RWPE1 (cell line): Measurements from ENCODE around the gene PTGES2.

Experiments
- CTCF ChIA-PET: fragments of 350-600 bp; sonication (Branson Sonifier 250); formaldehyde crosslinking; extraction: SDS; loops from one replicate; lab custom pipeline; 2021; lab: Yijun Ruan, JAX
- POLR2A ChIA-PET: fragments of 400-600 bp; formaldehyde crosslinking; extraction: SDS; loops from one replicate; lab custom pipeline; 2020; ENCODE audit warnings: antibody characterized with exemption; ENCODE audit not compliant: low non-redundant PET; lab: Yijun Ruan, JAX
- DNase-seq: peaks from one replicate; pipeline ENCODE4 v3.0.0; 2012; ENCODE audit warnings: low spot score
- H3K27ac ChIP-seq: fragments of 450-650 bp; 2 replicates; pipeline ENCODE4 v1.5.1; 2017
- TF ChIP-seq, protein P1 (sequence below): fragments of 450-650 bp; conservative IDR thresholded peaks from 2 replicates; pipeline ENCODE4 v1.5.1; 2017; ENCODE audit warnings: low read depth, mild to moderate bottlenecking

PTGES2 gene

DNA sequence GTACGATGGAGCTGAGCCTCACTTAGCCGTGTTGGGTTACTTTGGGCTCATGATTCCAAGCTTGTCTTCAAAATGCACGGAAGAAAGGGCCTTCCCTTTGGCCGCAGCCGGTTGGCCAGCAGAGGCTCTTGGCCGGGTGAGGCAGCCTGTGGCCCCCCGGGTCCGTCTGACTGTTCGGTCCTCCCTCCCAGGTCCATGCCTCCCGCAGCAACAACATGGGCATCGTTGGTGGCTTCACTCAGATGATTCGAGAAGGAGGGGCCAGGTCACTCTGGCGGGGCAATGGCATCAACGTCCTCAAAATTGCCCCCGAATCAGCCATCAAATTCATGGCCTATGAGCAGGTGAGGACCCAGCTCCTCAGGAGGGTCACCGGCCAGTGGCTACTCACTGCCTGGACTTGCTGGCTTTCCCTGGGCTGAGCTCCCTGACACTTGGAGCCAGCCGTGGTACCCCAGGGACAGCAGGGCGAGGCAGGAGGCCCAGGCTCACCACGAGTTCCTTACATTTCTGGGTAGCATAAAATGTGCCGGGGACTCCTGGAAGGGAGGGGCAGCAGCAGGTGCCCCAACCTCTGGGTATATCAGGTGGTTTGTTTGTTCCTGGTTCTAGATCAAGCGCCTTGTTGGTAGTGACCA lies 21.9 kb downstream of the PTGES2 start:
- no peak for DNase-seq
- H3K27ac ChIP-seq: peak overlapping the region; percentile 37; the same call in 1 of the 2 replicates
- ChIA-PET CTCF (interaction anchor here (6.6 kb wide), 1 partner anchor 12 kb away, joined by 51 read pairs; no protein-coding TSS in a partner anchor), POLR2A (no interaction called here)
- TF ChIP-seq, protein P1, sequence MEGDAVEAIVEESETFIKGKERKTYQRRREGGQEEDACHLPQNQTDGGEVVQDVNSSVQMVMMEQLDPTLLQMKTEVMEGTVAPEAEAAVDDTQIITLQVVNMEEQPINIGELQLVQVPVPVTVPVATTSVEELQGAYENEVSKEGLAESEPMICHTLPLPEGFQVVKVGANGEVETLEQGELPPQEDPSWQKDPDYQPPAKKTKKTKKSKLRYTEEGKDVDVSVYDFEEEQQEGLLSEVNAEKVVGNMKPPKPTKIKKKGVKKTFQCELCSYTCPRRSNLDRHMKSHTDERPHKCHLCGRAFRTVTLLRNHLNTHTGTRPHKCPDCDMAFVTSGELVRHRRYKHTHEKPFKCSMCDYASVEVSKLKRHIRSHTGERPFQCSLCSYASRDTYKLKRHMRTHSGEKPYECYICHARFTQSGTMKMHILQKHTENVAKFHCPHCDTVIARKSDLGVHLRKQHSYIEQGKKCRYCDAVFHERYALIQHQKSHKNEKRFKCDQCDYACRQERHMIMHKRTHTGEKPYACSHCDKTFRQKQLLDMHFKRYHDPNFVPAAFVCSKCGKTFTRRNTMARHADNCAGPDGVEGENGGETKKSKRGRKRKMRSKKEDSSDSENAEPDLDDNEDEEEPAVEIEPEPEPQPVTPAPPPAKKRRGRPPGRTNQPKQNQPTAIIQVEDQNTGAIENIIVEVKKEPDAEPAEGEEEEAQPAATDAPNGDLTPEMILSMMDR: no peak

DNA sequence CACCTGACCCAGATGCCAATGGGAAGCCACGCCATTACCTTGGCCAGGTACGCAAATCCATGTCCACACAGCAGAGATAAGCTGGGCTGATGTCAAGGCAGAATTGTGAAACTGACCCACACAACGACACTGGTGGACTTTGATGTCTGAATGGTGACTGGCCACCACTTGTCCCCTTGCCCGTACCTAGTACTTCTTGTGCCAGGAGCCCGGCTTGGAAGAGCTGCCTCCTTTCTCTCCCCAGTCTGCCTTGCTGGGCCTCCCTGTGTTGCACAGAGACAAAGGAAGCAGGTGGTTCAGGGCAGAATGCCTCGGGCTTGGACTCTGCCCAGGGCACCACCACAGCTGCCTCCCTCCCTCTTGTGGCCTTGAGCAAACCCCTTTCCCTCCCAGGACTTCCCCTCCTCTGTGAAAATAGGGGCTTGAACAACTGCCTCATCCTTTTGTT lies 23.3 kb downstream of the PTGES2 start:
- peak overlapping the region; percentile 88 for H3K27ac ChIP-seq
- DNase-seq: no peak
- POLR2A ChIA-PET: no interaction called here
- TF ChIP-seq, protein P1: no peak
- CTCF ChIA-PET: interaction anchor here (1.1 to 6.6 kb wide), 2 partner anchors 13 to 151 kb away, joined by 3 to 51 read pairs; no protein-coding TSS in a partner anchor

DNA sequence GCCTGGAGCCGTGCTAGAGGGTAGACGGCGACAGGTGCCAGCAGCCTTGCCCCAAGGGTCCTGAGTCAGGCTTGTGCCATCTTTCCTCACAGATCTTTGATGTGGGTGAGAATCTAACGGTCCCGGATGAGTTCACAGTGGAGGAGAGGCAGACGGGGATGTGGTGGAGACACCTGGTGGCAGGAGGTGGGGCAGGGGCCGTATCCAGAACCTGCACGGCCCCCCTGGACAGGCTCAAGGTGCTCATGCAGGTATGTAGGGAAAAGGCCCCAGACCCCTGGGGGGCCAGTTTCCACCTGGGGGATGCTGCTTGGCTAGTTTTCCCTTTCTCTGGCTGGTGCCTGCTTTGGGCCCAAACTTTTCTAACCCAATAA lies 24.0 kb downstream of the PTGES2 start:
- no peak for DNase-seq
- POLR2A ChIA-PET: no interaction called here
- CTCF ChIA-PET: interaction anchor here (0.6 to 6.6 kb wide), 2 partner anchors 14 to 48 kb away, joined by 4 to 51 read pairs; no protein-coding TSS in a partner anchor
- TF ChIP-seq, protein P1: no peak
- H3K27ac ChIP-seq: peak overlapping the region; percentile 88

DNA sequence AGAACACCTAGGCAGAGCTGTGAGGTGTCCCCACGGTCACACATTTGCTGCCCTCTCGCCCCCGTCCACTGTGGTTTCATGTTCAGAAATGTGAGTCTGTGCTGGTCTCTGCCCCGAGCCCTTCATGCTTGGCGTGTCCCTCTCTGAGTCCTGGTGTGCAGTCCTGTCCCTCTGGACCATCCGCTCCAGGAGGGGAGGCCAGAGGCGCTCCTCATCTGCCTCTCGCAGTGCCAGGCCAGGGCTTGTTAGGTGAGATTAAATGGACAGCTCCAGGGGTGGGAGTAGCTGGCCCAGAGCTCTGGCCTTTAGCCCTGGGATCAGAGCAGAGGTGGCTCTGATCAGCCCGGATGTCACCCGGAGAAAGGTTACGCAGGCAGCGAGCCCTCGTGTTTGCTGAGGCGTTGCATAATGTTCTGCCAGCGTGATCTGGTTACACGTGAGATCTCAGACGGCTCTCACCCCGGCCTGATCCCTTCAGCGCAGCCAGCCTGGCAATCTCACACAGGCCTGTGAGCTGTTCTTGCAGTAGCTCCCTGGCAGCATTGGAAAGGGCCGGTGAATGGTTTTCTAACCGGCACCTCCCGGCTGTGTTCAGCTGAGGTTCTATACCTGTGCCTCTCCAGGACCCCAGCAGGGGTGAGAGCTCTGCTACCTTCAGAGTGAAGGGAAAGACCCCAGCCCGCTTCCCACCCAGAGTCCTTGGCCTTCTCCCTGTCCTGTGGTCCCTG lies 24.5 kb downstream of the PTGES2 start:
- DNase-seq: no peak
- CTCF ChIA-PET: interaction anchor here (0.6 to 7.9 kb wide), 3 partner anchors 12 to 48 kb away, joined by 4 to 55 read pairs (median 51); no protein-coding TSS in a partner anchor
- TF ChIP-seq, protein P1: no peak
- H3K27ac ChIP-seq: peak overlapping the region; percentile 88
- POLR2A ChIA-PET: no interaction called here

DNA sequence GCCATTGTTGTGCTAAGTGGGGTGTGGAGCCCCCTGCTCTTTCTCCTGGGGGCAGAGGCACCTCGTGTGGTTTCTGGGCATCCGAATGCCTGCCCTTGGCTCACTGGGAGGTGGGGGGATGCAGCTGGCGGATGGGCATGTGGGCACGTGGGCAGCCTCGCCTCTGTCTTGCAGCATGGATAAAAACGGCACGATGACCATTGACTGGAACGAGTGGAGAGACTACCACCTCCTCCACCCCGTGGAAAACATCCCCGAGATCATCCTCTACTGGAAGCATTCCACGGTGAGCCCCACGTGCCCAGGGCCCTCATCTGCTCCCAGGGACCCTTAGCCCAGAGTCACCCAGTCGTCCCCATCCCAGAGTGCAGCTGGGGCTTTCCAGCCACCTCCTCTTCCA lies 25.3 kb downstream of the PTGES2 start:
- ChIA-PET POLR2A (no interaction called here), CTCF (interaction anchor here (7.9 kb wide), 1 partner anchor 13 kb away, joined by 55 read pairs; no protein-coding TSS in a partner anchor)
- TF ChIP-seq, protein P1: no peak
- no peak for DNase-seq
- peak overlapping the region; percentile 88 for H3K27ac ChIP-seq

DNA sequence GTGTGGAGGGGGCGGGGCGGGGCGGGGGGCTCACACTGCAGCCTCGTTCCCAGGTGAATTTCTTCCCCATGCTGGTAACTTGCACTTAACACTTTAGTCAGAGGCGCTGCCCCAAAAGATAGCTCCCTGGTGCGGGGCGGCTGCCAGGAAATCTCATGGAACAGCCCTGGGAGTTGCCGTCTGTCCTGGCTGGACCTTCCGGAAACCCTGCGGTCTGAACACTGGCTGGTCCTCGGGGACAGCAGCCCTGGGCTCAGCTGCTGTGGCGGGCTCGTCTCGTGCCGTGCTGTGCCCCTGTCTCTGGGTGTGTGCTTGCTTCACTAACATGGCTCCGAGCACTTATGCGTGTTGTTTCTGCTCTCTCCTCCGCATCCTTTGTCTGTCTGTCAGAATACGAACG lies 25.8 kb downstream of the PTGES2 start:
- ChIA-PET CTCF (interaction anchor here (7.9 kb wide), 1 partner anchor 14 kb away, joined by 55 read pairs; no protein-coding TSS in a partner anchor), POLR2A (no interaction called here)
- TF ChIP-seq, protein P1: no peak
- peak overlapping the region; percentile 88 for H3K27ac ChIP-seq
- no peak for DNase-seq
